Gastroesophageal sphincter (tissue), 4 donors: ENCODE results near the gene NPL. TPM values are rescaled to one million over a fixed set of nuclear protein-coding genes. Genes with fewer than 3 reads are reported as not detected.
A peak's percentile ranks its signal among the peaks of the same experiment; 100 is the strongest.

Experiments used
- ATAC-seq: fragments of 150-250 bp; one replicate; pipeline ENCODE4 v1.9.1; 2016; ENCODE audit warnings: mild to moderate bottlenecking, moderate library complexity
- H3K27ac ChIP-seq, 4 donors: fragments of 200-600 bp; sonication (generic) in 3 of 4; 1 replicate in 3 of 4; 2 replicates in 1 of 4; pipeline ENCODE4 v1.5.1; 2016 to 2019
- H3K27me3 ChIP-seq: fragments of 200-600 bp; sonication (generic); one replicate; pipeline ENCODE4 v1.5.1; 2019
- H3K36me3 ChIP-seq, 2 donors: fragments of 200-600 bp; sonication (generic); one replicate each; pipeline ENCODE4 v1.5.1; 2019; ENCODE audit warnings: control low read depth in 1 of 2
- H3K4me1 ChIP-seq, 3 donors: fragments of 200-600 bp; sonication (generic); 1 replicate in 2 of 3; 2 replicates in 1 of 3; pipeline ENCODE4 v1.5.1; 2016 to 2019; ENCODE audit warnings: control low read depth in 2 of 3
- H3K4me3 ChIP-seq, 2 donors: fragments of 200-600 bp; sonication (generic); one replicate each; pipeline ENCODE4 v1.5.1; 2019; ENCODE audit warnings: mild to moderate bottlenecking in 1 of 2, moderate library complexity in 1 of 2
- H3K9me3 ChIP-seq, 3 donors: fragments of 200-600 bp; sonication (generic); one replicate each; pipeline ENCODE4 v1.5.1; 2017 to 2019; ENCODE audit warnings: control low read depth in 2 of 3
- EP300 ChIP-seq: sonication (generic); formaldehyde crosslinking; IDR thresholded peaks from one replicate; pipeline ENCODE4 v1.6.1; 2017; ENCODE audit warnings: antibody characterized with exemption, mild to moderate bottlenecking
- POLR2A ChIP-seq, 2 donors: fragments of 450-650 bp; IDR thresholded peaks; one replicate each; pipeline ENCODE4 v1.6.1; 2017; ENCODE audit warnings: antibody characterized with exemption in 2 of 2, mild to moderate bottlenecking in 2 of 2, moderate library complexity in 1 of 2
- POLR2AphosphoS5 ChIP-seq: sonication (generic); formaldehyde crosslinking; IDR thresholded peaks from one replicate; pipeline ENCODE4 v1.6.1; 2017; ENCODE audit warnings: antibody characterized with exemption
- WGBS, 2 donors: methylation state at CpG; one replicate each; pipeline ENCODE4 v1.1.5; 2018; ENCODE audit warnings: low coverage in 1 of 2; 5-methylcytosine and 5-hydroxymethylcytosine counted together
- total RNA-seq, 4 donors: library from RNA; depleted of rRNA; stranded (reverse); fragments of >200 nt; gene quantifications; one replicate each; pipeline ENCODE4 v1.1.0, GENCODE V29; 2016
- TF ChIP-seq, protein P1 (sequence below), 4 experiments: fragments of 200-600 bp in 2 of 4; fragments of 450-650 bp in 2 of 4; sonication (generic) in 1 of 4; IDR thresholded peaks; one replicate each; pipeline ENCODE4 v1.5.1; 2017 to 2019; ENCODE audit warnings: antibody characterized with exemption in 4 of 4, mild to moderate bottlenecking in 2 of 4, moderate library complexity in 2 of 4

Gene NPL
- total RNA-seq, 4 donors from 2014 or later = 6.8 to 10.2 (median 7.9) TPM

DNA sequence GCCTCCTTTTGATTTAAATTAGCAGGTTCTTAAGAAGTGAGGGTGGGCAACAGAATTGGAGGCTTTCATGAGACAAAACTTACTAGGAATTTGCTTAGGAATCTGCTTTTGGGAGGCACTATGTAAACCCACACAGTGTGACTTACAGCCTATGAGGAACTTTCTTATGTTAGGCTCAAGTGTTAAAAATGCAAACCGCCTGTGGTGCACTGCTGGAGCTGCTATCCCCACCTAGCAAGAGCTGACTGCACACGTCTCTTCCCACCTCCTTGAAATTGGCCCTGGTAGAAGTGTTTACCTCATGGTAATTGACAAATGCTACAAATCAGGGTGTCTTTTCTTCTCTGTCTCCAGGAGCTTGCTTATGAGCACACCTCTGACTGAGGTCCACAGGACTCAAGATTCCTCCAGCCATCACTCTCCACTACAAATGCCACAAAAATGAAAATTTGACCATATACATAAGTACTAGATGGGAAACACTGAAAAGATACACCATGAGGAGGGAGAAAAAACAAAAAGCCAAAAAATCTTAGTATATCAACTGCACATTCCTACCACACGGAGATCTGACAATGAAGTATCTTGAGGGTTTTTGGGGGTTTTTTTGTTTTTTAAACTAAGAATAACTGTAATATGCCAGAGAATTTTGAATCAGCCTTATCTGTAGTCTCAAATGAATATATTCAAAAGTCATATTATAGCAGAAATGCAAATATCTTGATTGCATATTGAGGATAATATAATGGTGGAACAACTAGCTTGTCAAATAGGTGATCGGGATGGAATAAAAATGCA lies 18.2 kb upstream of the NPL start:
- H3K4me3 ChIP-seq = no peak overlapping the region
- H3K27me3 ChIP-seq = no peaks in the 10 kb centered on the region
- WGBS, 2 donors = 89% methylated on average over 3 to 4 of the region's 4 CpGs
- H3K27ac ChIP-seq = no peak overlapping the region
- TF ChIP-seq EP300 (no peak), POLR2AphosphoS5 (no peak), POLR2A (IDR thresholded peaks at IDR 0.05) (no peak)
- TF ChIP-seq, protein P1, sequence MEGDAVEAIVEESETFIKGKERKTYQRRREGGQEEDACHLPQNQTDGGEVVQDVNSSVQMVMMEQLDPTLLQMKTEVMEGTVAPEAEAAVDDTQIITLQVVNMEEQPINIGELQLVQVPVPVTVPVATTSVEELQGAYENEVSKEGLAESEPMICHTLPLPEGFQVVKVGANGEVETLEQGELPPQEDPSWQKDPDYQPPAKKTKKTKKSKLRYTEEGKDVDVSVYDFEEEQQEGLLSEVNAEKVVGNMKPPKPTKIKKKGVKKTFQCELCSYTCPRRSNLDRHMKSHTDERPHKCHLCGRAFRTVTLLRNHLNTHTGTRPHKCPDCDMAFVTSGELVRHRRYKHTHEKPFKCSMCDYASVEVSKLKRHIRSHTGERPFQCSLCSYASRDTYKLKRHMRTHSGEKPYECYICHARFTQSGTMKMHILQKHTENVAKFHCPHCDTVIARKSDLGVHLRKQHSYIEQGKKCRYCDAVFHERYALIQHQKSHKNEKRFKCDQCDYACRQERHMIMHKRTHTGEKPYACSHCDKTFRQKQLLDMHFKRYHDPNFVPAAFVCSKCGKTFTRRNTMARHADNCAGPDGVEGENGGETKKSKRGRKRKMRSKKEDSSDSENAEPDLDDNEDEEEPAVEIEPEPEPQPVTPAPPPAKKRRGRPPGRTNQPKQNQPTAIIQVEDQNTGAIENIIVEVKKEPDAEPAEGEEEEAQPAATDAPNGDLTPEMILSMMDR (IDR thresholded peaks at IDR 0.05) = no peak
- no peaks in the 10 kb centered on the region for H3K4me1 ChIP-seq
- ATAC-seq = no peak
- H3K9me3 ChIP-seq = no peaks in the 10 kb centered on the region
- no peaks in the 10 kb centered on the region for H3K36me3 ChIP-seq

DNA sequence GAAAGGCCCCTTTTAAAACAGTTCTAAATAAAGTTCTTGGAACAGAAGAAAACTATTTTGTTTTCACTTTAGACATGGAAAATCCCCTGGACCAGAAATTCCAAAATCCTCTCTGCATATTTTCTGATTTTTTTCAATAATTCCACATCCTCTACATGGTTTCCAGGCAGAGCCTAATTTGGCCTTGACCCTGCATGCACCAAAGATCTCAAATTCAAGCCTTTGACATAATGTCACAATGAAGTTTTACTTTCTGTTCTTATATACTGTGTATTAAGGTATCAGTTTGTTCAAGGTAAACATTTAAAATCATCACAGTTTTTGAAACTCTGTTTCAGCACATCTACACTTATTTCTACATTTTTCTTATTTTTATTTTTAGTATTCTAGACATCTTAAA lies 12.2 kb upstream of the NPL start:
- H3K27me3 ChIP-seq = no peaks in the 10 kb centered on the region
- no peak for ATAC-seq
- H3K9me3 ChIP-seq = no peaks in the 10 kb centered on the region
- H3K27ac ChIP-seq = peak overlapping the region in 3 of 4 donors; percentile 35 to 63 (median 51)
- TF ChIP-seq EP300 (no peak), POLR2AphosphoS5 (no peak), POLR2A (IDR thresholded peaks at IDR 0.05) (no peak)
- TF ChIP-seq, protein P1 (IDR thresholded peaks at IDR 0.05) = no peak
- no peaks in the 10 kb centered on the region for H3K36me3 ChIP-seq
- peaks cover 0 to 14% (median 0%) of the 10 kb centered on the region in 3 donors for H3K4me1 ChIP-seq
- no peak overlapping the region for H3K4me3 ChIP-seq

GRCh38 chr1:182778862-182779261 lies 10.7 kb upstream of the NPL start:
- Histone ChIP-seq H3K4me1 (peaks cover 0 to 14% (median 0%) of the 10 kb centered on the region in 3 donors), H3K36me3 (no peaks in the 10 kb centered on the region), H3K27me3 (no peaks in the 10 kb centered on the region), H3K9me3 (no peaks in the 10 kb centered on the region), H3K4me3 (no peak overlapping the region), H3K27ac (no peak overlapping the region)
- TF ChIP-seq EP300 (no peak), POLR2AphosphoS5 (no peak), POLR2A (IDR thresholded peaks at IDR 0.05) (no peak)
- TF ChIP-seq, protein P1 (IDR thresholded peaks at IDR 0.05) = no peak
- no peak for ATAC-seq
- 79 to 94% methylated on average over 2 of the region's 2 CpGs for WGBS, 2 donors

DNA sequence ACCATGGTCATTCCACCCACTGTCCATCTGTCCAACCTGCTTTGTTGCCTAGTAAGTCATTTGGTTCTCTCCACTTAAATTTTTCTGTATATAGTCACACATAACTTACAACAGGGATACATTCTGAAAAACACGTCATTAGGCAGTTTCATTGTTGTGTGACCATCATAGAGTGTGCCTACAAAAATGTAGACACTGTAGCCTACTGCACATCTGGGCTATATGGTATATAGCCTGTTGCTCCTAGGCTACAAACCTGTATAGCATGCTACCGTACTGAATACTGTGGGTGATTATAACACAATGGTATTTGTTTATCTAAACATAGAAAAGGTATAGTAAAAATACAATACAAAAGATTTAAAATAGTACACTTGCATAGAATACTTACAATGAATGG lies 10.0 kb upstream of the NPL start:
- H3K27ac ChIP-seq = no peak overlapping the region
- WGBS, 2 donors = 76 to 78% methylated on average over 2 of the region's 2 CpGs

More for the DNA sequence above, 10.0 kb upstream of the NPL start:
- ATAC-seq = no peak
- TF ChIP-seq EP300 (no peak), POLR2A (IDR thresholded peaks at IDR 0.05) (no peak), POLR2AphosphoS5 (no peak)
- TF ChIP-seq, protein P1 (IDR thresholded peaks at IDR 0.05) = no peak
- H3K36me3 ChIP-seq = no peaks in the 10 kb centered on the region
- H3K27me3 ChIP-seq = no peaks in the 10 kb centered on the region
- no peaks in the 10 kb centered on the region for H3K9me3 ChIP-seq
- peaks cover 0 to 18% (median 0%) of the 10 kb centered on the region in 3 donors for H3K4me1 ChIP-seq
- H3K4me3 ChIP-seq = no peak overlapping the region
